ENCODE data around the gene DCT.

Gene DCT

GRCh38 chr13:94390881-94391280, 88.6 kb downstream of the DCT start:
- DNase-seq: no peak

GRCh38 chr13:94389604-94390351, 89.7 kb downstream of the DCT start:
- DNase-seq: no peak

DNA sequence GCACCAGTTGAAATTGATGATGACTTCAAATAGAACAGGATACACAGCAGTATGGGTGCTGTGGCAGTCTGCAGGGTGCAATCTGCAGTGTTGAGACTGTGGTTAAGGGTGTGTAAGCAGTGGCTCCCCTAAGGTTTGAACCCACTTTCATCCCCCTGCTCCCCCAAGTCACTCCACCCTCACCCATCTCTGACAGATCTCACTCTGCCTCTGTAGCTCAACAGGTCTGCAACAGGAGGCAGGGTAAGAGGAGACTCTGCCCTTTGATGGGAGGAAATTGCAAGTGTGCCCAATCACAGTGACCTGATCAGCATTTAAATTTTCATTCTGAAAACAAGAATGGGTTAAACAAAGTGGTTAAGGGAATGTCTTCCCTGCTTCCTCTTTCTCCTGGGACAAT, 92.4 kb downstream of the DCT start:
- no peak for DNase-seq
